ENCODE measurements around the gene EPSTI1. TPM values are rescaled to one million over a fixed set of nuclear protein-coding genes. Genes with fewer than 3 reads are reported as not detected.

The EPSTI1 gene
- total RNA-seq, 1 donor: 30.8 TPM

DNA sequence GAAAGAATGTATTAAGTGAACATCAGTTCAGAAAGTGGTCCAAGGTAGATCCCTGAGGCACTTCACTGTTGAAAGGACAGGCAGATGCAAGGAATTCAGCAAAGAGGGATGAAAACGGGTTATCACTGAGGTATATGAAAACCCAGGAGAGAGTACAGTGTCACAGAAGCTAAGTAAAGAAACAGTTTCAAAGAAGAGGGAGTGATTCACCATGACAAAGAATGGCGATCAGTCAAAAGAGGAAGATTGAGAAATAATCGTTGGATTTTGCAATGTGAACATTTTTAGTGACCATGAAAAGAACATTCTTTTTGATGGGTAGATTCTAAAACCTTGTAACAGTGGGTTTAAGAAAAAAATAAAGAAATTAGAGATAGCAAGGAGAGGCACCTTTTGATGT, 99.3 kb downstream of the EPSTI1 start:
- H3K4me2 ChIP-seq (ENCODE audit: insufficient read depth, low read length): peak overlapping the region; percentile 44
- H3K9me3 ChIP-seq (ENCODE audit: low read depth, low read length): no peaks in the 10 kb centered on the region
- H2AFZ ChIP-seq (ENCODE audit: low read length): no peak overlapping the region
- H3K27me3 ChIP-seq (ENCODE audit: insufficient read depth, low read length): no peaks in the 10 kb centered on the region
- H3K79me2 ChIP-seq (ENCODE audit: insufficient read depth, low read length): no peaks in the 10 kb centered on the region
- TF ChIP-seq, protein P1, sequence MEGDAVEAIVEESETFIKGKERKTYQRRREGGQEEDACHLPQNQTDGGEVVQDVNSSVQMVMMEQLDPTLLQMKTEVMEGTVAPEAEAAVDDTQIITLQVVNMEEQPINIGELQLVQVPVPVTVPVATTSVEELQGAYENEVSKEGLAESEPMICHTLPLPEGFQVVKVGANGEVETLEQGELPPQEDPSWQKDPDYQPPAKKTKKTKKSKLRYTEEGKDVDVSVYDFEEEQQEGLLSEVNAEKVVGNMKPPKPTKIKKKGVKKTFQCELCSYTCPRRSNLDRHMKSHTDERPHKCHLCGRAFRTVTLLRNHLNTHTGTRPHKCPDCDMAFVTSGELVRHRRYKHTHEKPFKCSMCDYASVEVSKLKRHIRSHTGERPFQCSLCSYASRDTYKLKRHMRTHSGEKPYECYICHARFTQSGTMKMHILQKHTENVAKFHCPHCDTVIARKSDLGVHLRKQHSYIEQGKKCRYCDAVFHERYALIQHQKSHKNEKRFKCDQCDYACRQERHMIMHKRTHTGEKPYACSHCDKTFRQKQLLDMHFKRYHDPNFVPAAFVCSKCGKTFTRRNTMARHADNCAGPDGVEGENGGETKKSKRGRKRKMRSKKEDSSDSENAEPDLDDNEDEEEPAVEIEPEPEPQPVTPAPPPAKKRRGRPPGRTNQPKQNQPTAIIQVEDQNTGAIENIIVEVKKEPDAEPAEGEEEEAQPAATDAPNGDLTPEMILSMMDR (IDR thresholded peaks at IDR 0.05; ENCODE audit: extremely low read depth, low read depth, low read length): no peak
- no peaks in the 10 kb centered on the region for H3K36me3 ChIP-seq (ENCODE audit: insufficient read depth, low read length)
- no peak for DNase-seq (ENCODE audit: insufficient read length, low spot score, missing footprints)
- H4K20me1 ChIP-seq (ENCODE audit: insufficient read depth, low read length): no peaks in the 10 kb centered on the region
- H3K4me1 ChIP-seq (ENCODE audit: insufficient read depth, low read length): peaks cover 34% of the 10 kb centered on the region
- no peak overlapping the region for H3K4me3 ChIP-seq (ENCODE audit: insufficient read depth, low read length)
- peak overlapping the region; percentile 75 for H3K27ac ChIP-seq (ENCODE audit: low read depth, low read length)

DNA sequence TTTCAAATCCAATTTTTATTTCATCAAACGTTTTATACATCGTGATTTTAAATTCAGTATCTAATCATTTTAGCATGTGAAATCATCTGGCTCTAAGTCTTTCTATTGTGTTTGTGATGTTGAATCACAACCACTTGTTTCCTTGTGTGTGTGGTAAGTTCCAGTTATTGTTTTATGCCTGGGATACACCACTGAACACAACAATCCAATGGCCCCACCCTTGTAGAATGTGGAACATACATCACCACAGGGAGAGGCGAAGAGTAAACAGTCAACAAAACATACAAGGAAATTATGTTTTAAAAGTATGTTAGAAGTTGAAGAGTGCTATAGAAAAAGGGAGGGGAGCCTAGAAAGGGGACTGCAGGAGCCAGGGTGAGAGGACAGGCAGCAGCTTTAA, 100.5 kb downstream of the EPSTI1 start:
- no peak overlapping the region for H3K4me3 ChIP-seq (ENCODE audit: insufficient read depth, low read length)
- no peak overlapping the region for H3K4me2 ChIP-seq (ENCODE audit: insufficient read depth, low read length)
- no peak overlapping the region for H2AFZ ChIP-seq (ENCODE audit: low read length)
- peaks cover 34% of the 10 kb centered on the region for H3K4me1 ChIP-seq (ENCODE audit: insufficient read depth, low read length)
- no peak overlapping the region for H3K27ac ChIP-seq (ENCODE audit: low read depth, low read length)
- no peaks in the 10 kb centered on the region for H3K79me2 ChIP-seq (ENCODE audit: insufficient read depth, low read length)
- H3K27me3 ChIP-seq (ENCODE audit: insufficient read depth, low read length): no peaks in the 10 kb centered on the region
- TF ChIP-seq, protein P1 (IDR thresholded peaks at IDR 0.05; ENCODE audit: extremely low read depth, low read depth, low read length): no peak
- no peak for DNase-seq (ENCODE audit: insufficient read length, low spot score, missing footprints)
- no peaks in the 10 kb centered on the region for H3K9me3 ChIP-seq (ENCODE audit: low read depth, low read length)
- H3K36me3 ChIP-seq (ENCODE audit: insufficient read depth, low read length): no peaks in the 10 kb centered on the region
- no peaks in the 10 kb centered on the region for H4K20me1 ChIP-seq (ENCODE audit: insufficient read depth, low read length)

DNA sequence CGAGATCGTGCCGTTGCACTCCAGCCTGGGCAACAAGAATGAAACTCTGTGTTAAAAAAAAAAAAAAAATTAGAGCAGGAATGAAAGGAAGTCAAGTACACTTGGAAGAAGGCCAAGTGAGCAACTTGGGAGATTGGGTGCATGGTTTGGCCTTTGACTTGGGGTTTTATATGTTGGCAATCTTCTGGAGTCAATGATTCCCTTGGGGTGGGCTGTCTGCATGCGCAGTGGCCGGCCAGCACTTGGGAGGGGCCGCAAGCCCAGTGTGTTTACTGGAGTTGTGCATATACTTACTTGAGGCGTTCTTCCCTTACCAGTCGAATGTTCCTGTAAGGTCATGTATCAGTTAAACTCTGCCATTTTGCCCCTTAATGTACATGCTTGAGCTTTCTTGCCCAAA, 106.7 kb downstream of the EPSTI1 start:
- H3K9me3 ChIP-seq (ENCODE audit: low read depth, low read length): no peaks in the 10 kb centered on the region
- H2AFZ ChIP-seq (ENCODE audit: low read length): no peak overlapping the region
- DNase-seq (ENCODE audit: insufficient read length, low spot score, missing footprints): no peak
- H3K27ac ChIP-seq (ENCODE audit: low read depth, low read length): no peak overlapping the region
- no peak overlapping the region for H3K4me2 ChIP-seq (ENCODE audit: insufficient read depth, low read length)
- TF ChIP-seq, protein P1 (IDR thresholded peaks at IDR 0.05; ENCODE audit: extremely low read depth, low read depth, low read length): no peak
- no peaks in the 10 kb centered on the region for H4K20me1 ChIP-seq (ENCODE audit: insufficient read depth, low read length)
- no peak overlapping the region for H3K4me3 ChIP-seq (ENCODE audit: insufficient read depth, low read length)
- H3K27me3 ChIP-seq (ENCODE audit: insufficient read depth, low read length): no peaks in the 10 kb centered on the region
- no peaks in the 10 kb centered on the region for H3K79me2 ChIP-seq (ENCODE audit: insufficient read depth, low read length)
- H3K36me3 ChIP-seq (ENCODE audit: insufficient read depth, low read length): no peaks in the 10 kb centered on the region
- peaks cover 14% of the 10 kb centered on the region for H3K4me1 ChIP-seq (ENCODE audit: insufficient read depth, low read length)

DNA sequence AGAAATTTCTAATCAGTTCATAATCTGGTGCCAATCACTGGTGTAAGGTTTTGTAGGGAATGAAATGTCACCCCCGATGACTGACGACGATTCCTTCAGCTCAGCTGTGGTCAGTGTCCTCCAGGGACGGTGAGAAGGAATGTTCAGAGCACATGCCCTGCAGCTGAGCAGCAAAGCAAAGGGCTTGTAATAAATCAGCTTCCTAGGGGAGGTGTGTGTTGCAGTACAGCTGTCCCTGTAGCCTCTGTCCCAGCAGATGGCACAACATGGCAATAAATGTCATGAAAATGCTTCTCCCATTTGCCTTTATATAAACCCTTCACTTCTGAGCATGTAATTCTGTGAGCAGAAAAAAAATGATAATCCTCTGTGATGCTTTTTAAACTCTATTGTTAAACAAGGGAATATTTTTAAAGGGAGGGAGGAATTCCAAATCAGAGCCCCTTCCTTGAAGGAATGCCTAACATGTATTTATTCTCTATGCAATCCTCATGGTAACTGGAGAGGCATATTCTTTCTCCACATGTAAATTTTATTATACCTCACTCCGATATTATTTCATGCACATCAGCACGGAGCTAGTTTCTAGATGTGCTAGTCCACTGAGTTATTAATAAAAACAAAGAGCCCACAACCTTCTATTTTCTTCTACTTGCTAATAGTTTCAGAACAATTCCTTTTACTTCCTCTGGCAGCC, 108.1 kb downstream of the EPSTI1 start:
- Histone ChIP-seq H3K9me3 (ENCODE audit: low read depth, low read length) (no peaks in the 10 kb centered on the region), H3K79me2 (ENCODE audit: insufficient read depth, low read length) (no peaks in the 10 kb centered on the region), H3K4me3 (ENCODE audit: insufficient read depth, low read length) (peak overlapping the region; percentile 41), H3K4me1 (ENCODE audit: insufficient read depth, low read length) (peaks cover 14% of the 10 kb centered on the region), H2AFZ (ENCODE audit: low read length) (no peak overlapping the region), H3K36me3 (ENCODE audit: insufficient read depth, low read length) (no peaks in the 10 kb centered on the region), H3K27me3 (ENCODE audit: insufficient read depth, low read length) (no peaks in the 10 kb centered on the region), H4K20me1 (ENCODE audit: insufficient read depth, low read length) (no peaks in the 10 kb centered on the region), H3K4me2 (ENCODE audit: insufficient read depth, low read length) (peak overlapping the region; percentile 58), H3K27ac (ENCODE audit: low read depth, low read length) (no peak overlapping the region)
- TF ChIP-seq, protein P1 (IDR thresholded peaks at IDR 0.05; ENCODE audit: extremely low read depth, low read depth, low read length): peak; percentile 37
- no peak for DNase-seq (ENCODE audit: insufficient read length, low spot score, missing footprints)
